GM12878 (cell line): ENCODE measurements around the gene CACNA1E. TPM values are rescaled to one million over a fixed set of nuclear protein-coding genes. Genes with fewer than 3 reads are reported as not detected.

Experiments used
- ATAC-seq: fragments of 200-7000 bp; cut with Tn5 transposase; 3 replicates; pipeline ENCODE4 v1.9.1; 2020; ENCODE audit warnings: mild to moderate bottlenecking, moderate library complexity
- BruUV-seq: library from RNA; stranded (reverse); fragments of 400-500 nt; replicated peaks from 2 replicates; lab custom pipeline; 2021; lab: Mats Ljungman, UMichigan
- CTCF ChIA-PET: fragments of 300-600 bp; sonication (Branson Sonifier 250); formaldehyde crosslinking; extraction: SDS; loops from one replicate; lab custom pipeline; 2021; ENCODE audit warnings: inconsistent platforms; lab: Yijun Ruan, JAX
- POLR2A ChIA-PET: fragments of 350-600 bp; formaldehyde crosslinking; extraction: SDS; loops from one replicate; lab custom pipeline; 2021; ENCODE audit warnings: inconsistent platforms; lab: Charles Lee
- RAD21 ChIA-PET: fragments of 300-600 bp; sonication (Branson Sonifier 250); formaldehyde crosslinking; loops from one replicate; lab custom pipeline; 2023; ENCODE audit warnings: antibody characterized with exemption; ENCODE audit not compliant: unreplicated experiment; lab: Charles Lee
- SMC1A ChIA-PET: fragments of 300-600 bp; sonication (Branson Sonifier 250); formaldehyde crosslinking; loops from one replicate; lab custom pipeline; 2023; ENCODE audit not compliant: unreplicated experiment, uncharacterized antibody; lab: Charles Lee
- DNase-seq: peaks from one replicate; pipeline ENCODE4 v3.0.0-alpha.2; 2011; ENCODE audit warnings: low read depth, low spot score
- FAIRE-seq: peaks from 3 replicates; lab custom pipeline; 2011; peaks lifted over from hg19 to GRCh38; lab: Jason Lieb, UNC
- H2AFZ ChIP-seq: 2 replicates; pipeline ENCODE4 v1.6.0; 2011; ENCODE audit warnings: low read depth, low read length, control low read depth; ENCODE audit not compliant: control insufficient read depth
- H3K27ac ChIP-seq: 2 replicates; pipeline ENCODE4 v1.5.1; 2011; ENCODE audit warnings: control low read depth; ENCODE audit not compliant: control insufficient read depth, insufficient read depth
- H3K27me3 ChIP-seq, 2 experiments: replicated peaks in 1 of 2; 2 replicates each; pipeline versions ENCODE4 v1.6.0 to v1.6.1; 2011; ENCODE audit warnings: low read length in 1 of 2; ENCODE audit not compliant: control insufficient read depth in 2 of 2, insufficient read depth in 2 of 2
- H3K36me3 ChIP-seq, 2 experiments: 2 replicates each; pipeline ENCODE4 v1.5.1; 2011; ENCODE audit warnings: low read length in 1 of 2; ENCODE audit not compliant: control insufficient read depth in 2 of 2, insufficient read depth in 2 of 2
- H3K4me1 ChIP-seq: 2 replicates; pipeline ENCODE4 v1.6.1; 2011; ENCODE audit warnings: mild to moderate bottlenecking, low read length, moderate library complexity, mixed read lengths; ENCODE audit not compliant: control insufficient read depth, insufficient read depth
- H3K4me2 ChIP-seq: 2 replicates; pipeline ENCODE4 v1.6.0; 2011; ENCODE audit warnings: control low read depth; ENCODE audit not compliant: control insufficient read depth, insufficient read depth
- H3K4me3 ChIP-seq: fragments of 200-600 bp; sonication (generic); 2 replicates; pipeline ENCODE4 v1.5.1; 2016
- H3K79me2 ChIP-seq: 2 replicates; pipeline ENCODE4 v1.6.0; 2011; ENCODE audit warnings: low read length; ENCODE audit not compliant: control insufficient read depth, insufficient read depth
- H3K9ac ChIP-seq: 2 replicates; pipeline ENCODE4 v1.8.0; 2011; ENCODE audit warnings: low read length, control low read depth, mixed read lengths; ENCODE audit not compliant: control insufficient read depth, insufficient read depth
- H3K9me3 ChIP-seq: replicated peaks from 3 replicates; pipeline ENCODE4 v1.5.1; 2011; ENCODE audit warnings: mild to moderate bottlenecking, low read length; ENCODE audit not compliant: control insufficient read depth, insufficient read depth
- H4K20me1 ChIP-seq: 2 replicates; pipeline ENCODE4 v1.6.0; 2011; ENCODE audit not compliant: control insufficient read depth, insufficient read depth
- BCL11A ChIP-seq: IDR thresholded peaks from 2 replicates; pipeline ENCODE4 v1.6.1; 2011; ENCODE audit warnings: low read depth, low read length
- LARP7 ChIP-seq: fragments of 450-650 bp; IDR thresholded peaks from 2 replicates; pipeline ENCODE4 v1.6.1; 2017; ENCODE audit warnings: mild to moderate bottlenecking
- POU2F2 ChIP-seq: IDR thresholded peaks from 3 replicates; pipeline ENCODE4 v1.6.1; 2011; ENCODE audit warnings: low read depth, mild to moderate bottlenecking, low read length, borderline replicate concordance
- RB1 ChIP-seq: fragments of 450-650 bp; formaldehyde crosslinking; IDR thresholded peaks from 2 replicates; pipeline ENCODE4 v1.6.1; 2017; ENCODE audit warnings: mild to moderate bottlenecking, borderline replicate concordance
- ZNF274 ChIP-seq: IDR thresholded peaks from one replicate; pipeline ENCODE4 v1.8.0; 2011; ENCODE audit not compliant: insufficient read length, insufficient read depth
- WGBS: methylation state at CpG from one replicate; pipeline ENCODE4 v1.1.6; 2016; ENCODE audit warnings: low lambda C conversion rate; ENCODE audit not compliant: insufficient replicate concordance, insufficient coverage; ENCODE audit errors: missing lambda C conversion rate; 5-methylcytosine and 5-hydroxymethylcytosine counted together
- in situ Hi-C: fragments of 300-500 bp; cut with MboI; formaldehyde crosslinking; loops from 9 replicates; pipeline ENCODE4 v1.14.3; 2018; ENCODE audit warnings: mixed read lengths
- intact Hi-C: fragments of 100-400 bp; cut with micrococcal nuclease; formaldehyde crosslinking; loops from one replicate; pipeline ENCODE4 v1.14.2; 2022; ENCODE audit not compliant: unreplicated experiment
- polyA plus RNA-seq, 11 experiments: library from polyadenylated mRNA; depleted of rRNA in 4 of 11; unstranded in 6 of 11; stranded (reverse) in 5 of 11; fragments of >200 nt; fragmentation: Nextera tagmentation in 4 of 11; fragmentation: Illumina TruSeq in 1 of 11; extraction: Ambion mirVana in 4 of 11; extraction: Trizol in 1 of 11; gene quantifications; 1 replicate in 1 of 11; 2 replicates in 10 of 11; pipeline versions ENCODE4 v1.2.1 to v1.2.3, GENCODE V29; 2011 to 2016; ENCODE audit warnings: inconsistent platforms in 2 of 11, missing spikeins in 2 of 11, low read depth in 1 of 11
- total RNA-seq, 4 experiments: library from RNA; depleted of rRNA in 3 of 4; stranded (reverse); fragments of >200 nt in 3 of 4; fragmentation: Illumina TruSeq in 1 of 4; extraction: Trizol in 1 of 4; gene quantifications; 2 replicates each; pipeline versions ENCODE4 v1.2.1 to v1.2.3, GENCODE V29; 2013 to 2021
- TF ChIP-seq, protein P1 (sequence below): fragments of 450-650 bp; IDR thresholded peaks from 2 replicates; pipeline ENCODE4 v1.6.1; 2017; ENCODE audit warnings: mild to moderate bottlenecking, low read depth, inconsistent platforms; ENCODE audit not compliant: poor library complexity, severe bottlenecking
- TF ChIP-seq, protein P2 (sequence below): fragments of 450-650 bp; IDR thresholded peaks from 2 replicates; pipeline ENCODE4 v1.6.1; 2017; ENCODE audit warnings: low read depth, mild to moderate bottlenecking, moderate library complexity
- TF ChIP-seq, protein P3 (sequence below): fragments of 150-350 bp; IDR thresholded peaks from 2 replicates; pipeline ENCODE4 v1.6.1; 2014; ENCODE audit warnings: mild to moderate bottlenecking, low read depth, low read length
- TF ChIP-seq, protein P4 (sequence below): fragments of 450-650 bp; IDR thresholded peaks from 2 replicates; pipeline ENCODE4 v1.6.1; 2017; ENCODE audit warnings: mild to moderate bottlenecking

Gene CACNA1E
- total and polyA plus RNA-seq, 10 of the 15 experiments (the other 5 are each of a cell fraction or from before 2014, with no cell fraction given) = 0.57 to 22.0 (median 8.5) TPM

DNA sequence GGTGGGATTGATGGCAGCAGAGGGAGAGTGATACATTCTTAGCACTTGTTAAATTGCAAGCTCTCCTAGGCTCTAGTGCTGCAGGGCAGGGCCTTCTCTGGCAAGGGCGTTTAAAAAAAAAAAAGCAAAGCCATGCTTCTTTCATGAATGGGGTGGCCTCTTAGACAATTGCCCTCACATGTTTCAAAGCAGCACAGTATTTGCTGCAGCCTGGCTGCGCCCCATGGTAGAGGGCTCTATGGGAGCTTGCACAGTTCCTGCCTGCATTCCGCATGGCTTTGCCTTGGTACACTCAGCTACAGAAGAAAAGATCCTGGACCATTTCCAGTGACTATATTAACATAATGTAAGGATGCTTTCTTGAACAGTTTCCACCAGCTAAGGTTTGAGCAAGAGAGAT, 311.0 kb downstream of the CACNA1E start:
- DNase-seq (no peak), ATAC-seq (no peak), FAIRE-seq (no peak)
- H3K27me3 ChIP-seq = no peaks in the 10 kb centered on the region
- ChIA-PET CTCF (no interaction called here), RAD21 (interaction anchor here (1.4 kb wide), 1 partner anchor 143 kb away, joined by 3 read pairs; no protein-coding TSS in a partner anchor), POLR2A (no interaction called here), SMC1A (no interaction called here)
- H3K27ac ChIP-seq = no peak overlapping the region
- no peak overlapping the region for H3K4me2 ChIP-seq
- intact Hi-C loops = no loop called here
- in situ Hi-C loops = no loop called here
- H3K79me2 ChIP-seq = no peaks in the 10 kb centered on the region
- peaks cover 0 to 3% of the 10 kb centered on the region in 2 experiments; a peak in 1 of 4 replicates for H3K36me3 ChIP-seq
- no peaks in the 10 kb centered on the region for H3K9me3 ChIP-seq
- H3K4me1 ChIP-seq = no peaks in the 10 kb centered on the region
- no TSS peak for BruUV-seq
- no peak overlapping the region for H2AFZ ChIP-seq
- H3K9ac ChIP-seq = no peak overlapping the region
- no peak overlapping the region for H3K4me3 ChIP-seq
- TF ChIP-seq ZNF274 (no peak), POU2F2 (no peak), LARP7 (no peak)
- TF ChIP-seq, protein P1, sequence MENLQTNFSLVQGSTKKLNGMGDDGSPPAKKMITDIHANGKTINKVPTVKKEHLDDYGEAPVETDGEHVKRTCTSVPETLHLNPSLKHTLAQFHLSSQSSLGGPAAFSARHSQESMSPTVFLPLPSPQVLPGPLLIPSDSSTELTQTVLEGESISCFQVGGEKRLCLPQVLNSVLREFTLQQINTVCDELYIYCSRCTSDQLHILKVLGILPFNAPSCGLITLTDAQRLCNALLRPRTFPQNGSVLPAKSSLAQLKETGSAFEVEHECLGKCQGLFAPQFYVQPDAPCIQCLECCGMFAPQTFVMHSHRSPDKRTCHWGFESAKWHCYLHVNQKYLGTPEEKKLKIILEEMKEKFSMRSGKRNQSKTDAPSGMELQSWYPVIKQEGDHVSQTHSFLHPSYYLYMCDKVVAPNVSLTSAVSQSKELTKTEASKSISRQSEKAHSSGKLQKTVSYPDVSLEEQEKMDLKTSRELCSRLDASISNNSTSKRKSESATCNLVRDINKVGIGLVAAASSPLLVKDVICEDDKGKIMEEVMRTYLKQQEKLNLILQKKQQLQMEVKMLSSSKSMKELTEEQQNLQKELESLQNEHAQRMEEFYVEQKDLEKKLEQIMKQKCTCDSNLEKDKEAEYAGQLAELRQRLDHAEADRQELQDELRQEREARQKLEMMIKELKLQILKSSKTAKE = no peak
- WGBS = 68% methylated on average over 3 of the region's 3 CpGs
- H4K20me1 ChIP-seq = no peaks in the 10 kb centered on the region

DNA sequence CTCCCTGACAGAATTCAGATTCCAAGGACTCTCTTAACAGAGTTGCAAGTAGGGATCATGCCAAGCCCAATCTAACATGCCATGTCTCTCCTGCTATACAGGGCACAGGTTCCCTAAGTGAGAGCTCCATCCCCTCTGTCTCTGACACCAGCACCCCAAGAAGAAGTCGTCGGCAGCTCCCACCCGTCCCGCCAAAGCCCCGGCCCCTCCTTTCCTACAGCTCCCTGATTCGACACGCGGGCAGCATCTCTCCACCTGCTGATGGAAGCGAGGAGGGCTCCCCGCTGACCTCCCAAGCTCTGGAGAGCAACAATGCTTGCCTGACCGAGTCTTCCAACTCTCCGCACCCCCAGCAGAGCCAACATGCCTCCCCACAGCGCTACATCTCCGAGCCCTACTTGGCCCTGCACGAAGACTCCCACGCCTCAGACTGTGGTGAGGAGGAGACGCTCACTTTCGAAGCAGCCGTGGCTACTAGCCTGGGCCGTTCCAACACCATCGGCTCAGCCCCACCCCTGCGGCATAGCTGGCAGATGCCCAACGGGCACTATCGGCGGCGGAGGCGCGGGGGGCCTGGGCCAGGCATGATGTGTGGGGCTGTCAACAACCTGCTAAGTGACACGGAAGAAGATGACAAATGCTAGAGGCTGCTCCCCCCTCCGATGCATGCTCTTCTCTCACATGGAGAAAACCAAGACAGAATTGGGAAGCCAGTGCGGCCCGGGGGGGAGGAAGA, 315.0 kb downstream of the CACNA1E start:
- intact Hi-C loops = no loop called here
- in situ Hi-C loops = no loop called here
- RAD21 ChIA-PET = no interaction called here
- TF ChIP-seq, protein P2, sequence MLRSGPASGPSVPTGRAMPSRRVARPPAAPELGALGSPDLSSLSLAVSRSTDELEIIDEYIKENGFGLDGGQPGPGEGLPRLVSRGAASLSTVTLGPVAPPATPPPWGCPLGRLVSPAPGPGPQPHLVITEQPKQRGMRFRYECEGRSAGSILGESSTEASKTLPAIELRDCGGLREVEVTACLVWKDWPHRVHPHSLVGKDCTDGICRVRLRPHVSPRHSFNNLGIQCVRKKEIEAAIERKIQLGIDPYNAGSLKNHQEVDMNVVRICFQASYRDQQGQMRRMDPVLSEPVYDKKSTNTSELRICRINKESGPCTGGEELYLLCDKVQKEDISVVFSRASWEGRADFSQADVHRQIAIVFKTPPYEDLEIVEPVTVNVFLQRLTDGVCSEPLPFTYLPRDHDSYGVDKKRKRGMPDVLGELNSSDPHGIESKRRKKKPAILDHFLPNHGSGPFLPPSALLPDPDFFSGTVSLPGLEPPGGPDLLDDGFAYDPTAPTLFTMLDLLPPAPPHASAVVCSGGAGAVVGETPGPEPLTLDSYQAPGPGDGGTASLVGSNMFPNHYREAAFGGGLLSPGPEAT = no peak
- TF ChIP-seq RB1 (no peak), BCL11A (no peak)
- TF ChIP-seq, protein P3, sequence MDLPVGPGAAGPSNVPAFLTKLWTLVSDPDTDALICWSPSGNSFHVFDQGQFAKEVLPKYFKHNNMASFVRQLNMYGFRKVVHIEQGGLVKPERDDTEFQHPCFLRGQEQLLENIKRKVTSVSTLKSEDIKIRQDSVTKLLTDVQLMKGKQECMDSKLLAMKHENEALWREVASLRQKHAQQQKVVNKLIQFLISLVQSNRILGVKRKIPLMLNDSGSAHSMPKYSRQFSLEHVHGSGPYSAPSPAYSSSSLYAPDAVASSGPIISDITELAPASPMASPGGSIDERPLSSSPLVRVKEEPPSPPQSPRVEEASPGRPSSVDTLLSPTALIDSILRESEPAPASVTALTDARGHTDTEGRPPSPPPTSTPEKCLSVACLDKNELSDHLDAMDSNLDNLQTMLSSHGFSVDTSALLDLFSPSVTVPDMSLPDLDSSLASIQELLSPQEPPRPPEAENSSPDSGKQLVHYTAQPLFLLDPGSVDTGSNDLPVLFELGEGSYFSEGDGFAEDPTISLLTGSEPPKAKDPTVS = no peak
- TF ChIP-seq, protein P4, sequence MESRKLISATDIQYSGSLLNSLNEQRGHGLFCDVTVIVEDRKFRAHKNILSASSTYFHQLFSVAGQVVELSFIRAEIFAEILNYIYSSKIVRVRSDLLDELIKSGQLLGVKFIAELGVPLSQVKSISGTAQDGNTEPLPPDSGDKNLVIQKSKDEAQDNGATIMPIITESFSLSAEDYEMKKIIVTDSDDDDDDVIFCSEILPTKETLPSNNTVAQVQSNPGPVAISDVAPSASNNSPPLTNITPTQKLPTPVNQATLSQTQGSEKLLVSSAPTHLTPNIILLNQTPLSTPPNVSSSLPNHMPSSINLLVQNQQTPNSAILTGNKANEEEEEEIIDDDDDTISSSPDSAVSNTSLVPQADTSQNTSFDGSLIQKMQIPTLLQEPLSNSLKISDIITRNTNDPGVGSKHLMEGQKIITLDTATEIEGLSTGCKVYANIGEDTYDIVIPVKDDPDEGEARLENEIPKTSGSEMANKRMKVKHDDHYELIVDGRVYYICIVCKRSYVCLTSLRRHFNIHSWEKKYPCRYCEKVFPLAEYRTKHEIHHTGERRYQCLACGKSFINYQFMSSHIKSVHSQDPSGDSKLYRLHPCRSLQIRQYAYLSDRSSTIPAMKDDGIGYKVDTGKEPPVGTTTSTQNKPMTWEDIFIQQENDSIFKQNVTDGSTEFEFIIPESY = no peak

More for the DNA sequence above, 315.0 kb downstream of the CACNA1E start:
- no peaks in the 10 kb centered on the region; a peak in 1 of 4 replicates for H3K36me3 ChIP-seq
- no peaks in the 10 kb centered on the region for H3K27me3 ChIP-seq
- ChIA-PET SMC1A (no interaction called here), CTCF (no interaction called here), POLR2A (no interaction called here)
- no peak for DNase-seq
- H3K4me1 ChIP-seq = no peaks in the 10 kb centered on the region
- no peak for FAIRE-seq
- ATAC-seq = no peak
- 78% methylated on average over 30 of the region's 32 CpGs for WGBS
- H3K4me3 ChIP-seq = no peak overlapping the region
- no peaks in the 10 kb centered on the region for H4K20me1 ChIP-seq
- no peak overlapping the region for H3K27ac ChIP-seq
- no peak overlapping the region for H3K9ac ChIP-seq
- BruUV-seq = no TSS peak
- H2AFZ ChIP-seq = no peak overlapping the region
- H3K79me2 ChIP-seq = no peaks in the 10 kb centered on the region
- H3K9me3 ChIP-seq = no peaks in the 10 kb centered on the region
- no peak overlapping the region for H3K4me2 ChIP-seq
